PC-9 (cell line): ENCODE results near the gene MEF2C. TPM values are rescaled to one million over a fixed set of nuclear protein-coding genes. Genes with fewer than 3 reads are reported as not detected.

ENCODE experiments used
- BruUV-seq: library from RNA; stranded (reverse); fragments of 400-500 nt; replicated peaks from 2 replicates; lab custom pipeline; 2021; lab: Mats Ljungman, UMichigan
- CTCF ChIA-PET: fragments of 300-600 bp; sonication (Branson Sonifier 250); formaldehyde crosslinking; loops from one replicate; lab custom pipeline; 2022; ENCODE audit warnings: antibody characterized with exemption; lab: Charles Lee
- POLR2A ChIA-PET: fragments of 300-600 bp; sonication (Branson Sonifier 250); formaldehyde crosslinking; loops from one replicate; lab custom pipeline; 2022; ENCODE audit warnings: antibody characterized with exemption; ENCODE audit not compliant: unreplicated experiment; lab: Charles Lee
- DNase-seq, 2 experiments: peaks; one replicate each; pipeline versions ENCODE4 v3.0.0 to v3.0.0-alpha.2; 2015 to 2022; ENCODE audit warnings: mixed read lengths in 1 of 2
- H2AFZ ChIP-seq: fragments of 200-600 bp; sonication (generic); 2 replicates; pipeline ENCODE4 v1.8.1; 2017; ENCODE audit warnings: antibody characterized with exemption
- H3F3A ChIP-seq: fragments of 200-600 bp; sonication (generic); 2 replicates; pipeline ENCODE4 v1.8.1; 2017; ENCODE audit warnings: antibody characterized with exemption, mild to moderate bottlenecking, low read depth; ENCODE audit not compliant: insufficient read depth
- H3K27ac ChIP-seq: fragments of 200-600 bp; sonication (generic); 2 replicates; pipeline ENCODE4 v1.6.1; 2016; ENCODE audit warnings: mixed run types
- H3K27me3 ChIP-seq: fragments of 200-600 bp; sonication (generic); 2 replicates; pipeline ENCODE4 v1.6.1; 2016; ENCODE audit warnings: low read depth, mixed run types; ENCODE audit not compliant: insufficient read depth
- H3K36me3 ChIP-seq: fragments of 200-600 bp; sonication (generic); 2 replicates; pipeline ENCODE4 v1.6.1; 2016; ENCODE audit warnings: low read depth, mixed run types
- H3K4me1 ChIP-seq: fragments of 200-600 bp; sonication (generic); replicated peaks from 2 replicates; pipeline ENCODE4 v1.6.1; 2016; ENCODE audit warnings: mixed run types; ENCODE audit not compliant: insufficient read depth
- H3K4me2 ChIP-seq: fragments of 200-600 bp; sonication (generic); 2 replicates; pipeline ENCODE4 v1.6.1; 2017; ENCODE audit warnings: mixed run types
- H3K4me3 ChIP-seq: fragments of 200-600 bp; sonication (generic); 2 replicates; pipeline ENCODE4 v1.6.1; 2016; ENCODE audit warnings: mixed run types
- H3K79me2 ChIP-seq: fragments of 200-600 bp; sonication (generic); 2 replicates; pipeline ENCODE4 v1.6.1; 2017; ENCODE audit warnings: low read depth, mixed run types
- H3K9me2 ChIP-seq: fragments of 200-600 bp; sonication (generic); 2 replicates; pipeline ENCODE4 v1.8.1; 2017; ENCODE audit warnings: mild to moderate bottlenecking; ENCODE audit not compliant: insufficient read depth
- H3K9me3 ChIP-seq: fragments of 200-600 bp; sonication (generic); 2 replicates; pipeline ENCODE4 v1.8.1; 2016; ENCODE audit warnings: low read depth; ENCODE audit not compliant: insufficient read depth
- H4K20me1 ChIP-seq: fragments of 200-600 bp; sonication (generic); 2 replicates; pipeline ENCODE4 v1.8.1; 2017; ENCODE audit not compliant: insufficient read depth
- EZH2 ChIP-seq: fragments of 200-600 bp; sonication (generic); IDR thresholded peaks from 2 replicates; pipeline ENCODE4 v1.8.0; 2017; ENCODE audit warnings: antibody characterized with exemption, low read depth
- intact Hi-C: fragments of 100-400 bp; cut with micrococcal nuclease; formaldehyde crosslinking; loops from one replicate; pipeline ENCODE4 v1.10.0; 2022; ENCODE audit not compliant: unreplicated experiment
- total RNA-seq: library from RNA; stranded (reverse); gene quantifications from 2 replicates; pipeline ENCODE4 v1.2.3, GENCODE V29; 2021
- TF ChIP-seq, protein P1 (sequence below): fragments of 200-600 bp; sonication (generic); conservative IDR thresholded peaks from 2 replicates; pipeline ENCODE4 v1.6.1; 2017; ENCODE audit warnings: mixed run types, antibody characterized with exemption, mild to moderate bottlenecking, moderate library complexity

MEF2C gene
- total RNA-seq, 1 experiment from 2014 or later = 2.5 TPM

DNA sequence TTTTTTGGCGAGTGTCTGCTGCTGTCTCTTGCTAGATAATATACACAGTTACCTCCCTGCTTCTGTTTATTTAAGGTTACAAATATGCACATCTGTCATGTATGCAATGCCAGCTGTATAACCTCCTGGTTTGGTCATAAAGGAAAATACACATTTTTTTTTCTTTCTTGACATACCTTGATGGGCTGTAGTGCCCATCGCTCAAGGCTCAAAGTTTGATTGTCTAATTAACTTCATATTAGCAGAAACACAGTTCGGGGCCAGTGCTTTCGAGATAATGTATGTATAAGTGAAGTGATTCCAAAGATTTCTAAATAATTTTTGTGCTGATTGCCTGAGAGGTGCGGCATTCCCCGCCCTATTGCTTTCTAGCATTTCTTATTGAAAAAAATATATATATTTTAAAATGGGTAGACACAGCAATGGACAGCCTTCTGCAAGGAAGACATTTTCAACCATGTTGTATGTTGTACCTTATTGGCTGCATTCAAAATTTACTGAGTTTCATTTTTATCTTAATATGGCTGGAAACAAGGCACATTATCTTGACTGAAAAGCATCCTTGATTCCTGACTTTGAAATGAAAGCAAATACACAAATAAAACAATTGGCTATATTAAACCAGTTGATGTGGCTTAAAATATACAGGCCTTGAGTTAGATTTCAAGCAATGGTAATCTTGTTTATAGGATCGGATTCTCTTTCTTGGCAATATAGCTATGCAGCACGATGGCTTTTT is 206.2 kb downstream of the MEF2C start:
- no peak overlapping the region for H3K27ac ChIP-seq
- H2AFZ ChIP-seq = peak overlapping the region; percentile 75
- H3K9me2 ChIP-seq = no peaks in the 10 kb centered on the region
- peaks cover 10% of the 10 kb centered on the region for H3K4me1 ChIP-seq
- no peak for DNase-seq
- H3K9me3 ChIP-seq = no peaks in the 10 kb centered on the region
- no TSS peak for BruUV-seq
- peak overlapping the region; percentile 77 for H3K4me3 ChIP-seq
- H3K4me2 ChIP-seq = peak overlapping the region; percentile 98
- no peaks in the 10 kb centered on the region for H3K79me2 ChIP-seq
- POLR2A ChIA-PET = no interaction called here
- CTCF ChIA-PET = no interaction called here
- no peak for TF ChIP-seq EZH2
- TF ChIP-seq, protein P1, sequence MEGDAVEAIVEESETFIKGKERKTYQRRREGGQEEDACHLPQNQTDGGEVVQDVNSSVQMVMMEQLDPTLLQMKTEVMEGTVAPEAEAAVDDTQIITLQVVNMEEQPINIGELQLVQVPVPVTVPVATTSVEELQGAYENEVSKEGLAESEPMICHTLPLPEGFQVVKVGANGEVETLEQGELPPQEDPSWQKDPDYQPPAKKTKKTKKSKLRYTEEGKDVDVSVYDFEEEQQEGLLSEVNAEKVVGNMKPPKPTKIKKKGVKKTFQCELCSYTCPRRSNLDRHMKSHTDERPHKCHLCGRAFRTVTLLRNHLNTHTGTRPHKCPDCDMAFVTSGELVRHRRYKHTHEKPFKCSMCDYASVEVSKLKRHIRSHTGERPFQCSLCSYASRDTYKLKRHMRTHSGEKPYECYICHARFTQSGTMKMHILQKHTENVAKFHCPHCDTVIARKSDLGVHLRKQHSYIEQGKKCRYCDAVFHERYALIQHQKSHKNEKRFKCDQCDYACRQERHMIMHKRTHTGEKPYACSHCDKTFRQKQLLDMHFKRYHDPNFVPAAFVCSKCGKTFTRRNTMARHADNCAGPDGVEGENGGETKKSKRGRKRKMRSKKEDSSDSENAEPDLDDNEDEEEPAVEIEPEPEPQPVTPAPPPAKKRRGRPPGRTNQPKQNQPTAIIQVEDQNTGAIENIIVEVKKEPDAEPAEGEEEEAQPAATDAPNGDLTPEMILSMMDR = no peak
- no peaks in the 10 kb centered on the region for H4K20me1 ChIP-seq
- peaks cover 8% of the 10 kb centered on the region for H3F3A ChIP-seq
- no peaks in the 10 kb centered on the region for H3K27me3 ChIP-seq
- intact Hi-C loops = loop anchor here (1.0 to 10.0 kb wide), 3 partner anchors 74 to 239 kb away; no protein-coding TSS in a partner anchor
- no peaks in the 10 kb centered on the region for H3K36me3 ChIP-seq

GRCh38 chr5:88675708-88676636 is 207.0 kb downstream of the MEF2C start:
- no peaks in the 10 kb centered on the region for H3K79me2 ChIP-seq
- peak overlapping the region; percentile 77 for H3K4me3 ChIP-seq
- H3K4me2 ChIP-seq = peak overlapping the region; percentile 98
- BruUV-seq = no TSS peak
- ChIA-PET CTCF (interaction anchor here (0.8 to 0.9 kb wide), 3 partner anchors 15 to 895 kb away, joined by 3 to 4 read pairs (median 3); no protein-coding TSS in a partner anchor), POLR2A (interaction anchor here (0.5 to 2.2 kb wide), 6 partner anchors 13 to 586 kb away, joined by 3 to 29 read pairs (median 4); no protein-coding TSS in a partner anchor)
- H3K9me2 ChIP-seq = no peaks in the 10 kb centered on the region
- intact Hi-C loops = loop anchor here (1.0 to 10.0 kb wide), 4 partner anchors 73 to 535 kb away; no protein-coding TSS in a partner anchor
- H3K4me1 ChIP-seq = peaks cover 10% of the 10 kb centered on the region
- H4K20me1 ChIP-seq = no peaks in the 10 kb centered on the region
- peak overlapping the region; percentile 79 for H3K27ac ChIP-seq
- H3K27me3 ChIP-seq = no peaks in the 10 kb centered on the region
- DNase-seq = peak; percentile 77 to 80
- peaks cover 8% of the 10 kb centered on the region for H3F3A ChIP-seq
- no peaks in the 10 kb centered on the region for H3K9me3 ChIP-seq
- TF ChIP-seq, protein P1 = no peak
- TF ChIP-seq EZH2 = no peak
- no peaks in the 10 kb centered on the region for H3K36me3 ChIP-seq
- peak overlapping the region; percentile 92 for H2AFZ ChIP-seq

DNA sequence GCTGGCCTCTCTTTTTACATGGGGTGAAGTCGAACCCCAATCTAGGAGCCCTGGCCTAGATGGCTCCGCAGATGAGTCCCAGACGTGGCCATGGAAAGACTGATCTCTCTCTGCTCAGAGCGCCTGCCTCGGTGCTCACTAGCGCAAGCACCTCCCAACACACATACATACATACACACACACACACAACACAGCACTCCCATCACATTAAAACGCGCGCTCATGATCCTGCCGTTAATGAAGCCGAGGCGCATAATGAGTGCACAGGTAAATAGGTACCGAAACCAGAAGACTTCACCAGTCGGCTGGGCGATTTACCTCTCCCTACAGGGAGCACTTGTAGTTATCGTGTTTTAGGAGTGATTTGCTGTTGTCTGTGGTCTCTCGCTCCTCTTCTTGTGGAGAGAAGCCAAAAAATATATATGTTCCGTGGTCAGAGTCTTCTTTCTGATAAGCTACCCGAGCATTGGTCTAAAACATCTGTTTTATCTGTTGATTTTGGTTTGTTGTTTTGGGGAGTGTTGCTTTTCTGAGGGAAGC is 207.7 kb downstream of the MEF2C start:
- H3K9me3 ChIP-seq = no peaks in the 10 kb centered on the region
- TF ChIP-seq EZH2 = no peak
- TF ChIP-seq, protein P1 = no peak
- no peak for DNase-seq
- no peaks in the 10 kb centered on the region for H3K27me3 ChIP-seq
- H4K20me1 ChIP-seq = no peaks in the 10 kb centered on the region
- H3K4me1 ChIP-seq = peaks cover 10% of the 10 kb centered on the region
- intact Hi-C loops = loop anchor here (1.0 to 10.0 kb wide), 2 partner anchors 170 to 534 kb away; no protein-coding TSS in a partner anchor
- H3K36me3 ChIP-seq = no peaks in the 10 kb centered on the region
- ChIA-PET CTCF (interaction anchor here (0.8 to 0.9 kb wide), 3 partner anchors 15 to 894 kb away, joined by 3 to 4 read pairs (median 3); no protein-coding TSS in a partner anchor), POLR2A (interaction anchor here (0.5 to 2.2 kb wide), 3 partner anchors 15 to 471 kb away, joined by 3 to 29 read pairs (median 4); no protein-coding TSS in a partner anchor)
- TSS peak; percentile 75 for BruUV-seq
- no peaks in the 10 kb centered on the region for H3K9me2 ChIP-seq
- peak overlapping the region; percentile 98 for H3K4me2 ChIP-seq
- peak overlapping the region; percentile 92 for H2AFZ ChIP-seq
- peaks cover 8% of the 10 kb centered on the region for H3F3A ChIP-seq
- H3K79me2 ChIP-seq = no peaks in the 10 kb centered on the region
- peak overlapping the region; percentile 77 for H3K4me3 ChIP-seq
- peak overlapping the region; percentile 79 for H3K27ac ChIP-seq
